T-cell (primary cell): ENCODE measurements around the gene POLD4. TPM values are rescaled to one million over a fixed set of nuclear protein-coding genes. Genes with fewer than 3 reads are reported as not detected.
A peak's percentile ranks its signal among the peaks of the same experiment; 100 is the strongest.
"Not testable (repeated sequence)": the region's sequence is repeated elsewhere in the genome, so short reads cannot be mapped to it uniquely, and the experiment has no call there.

Source experiments
- ATAC-seq, 4 experiments: fragments of 200-7000 bp in 3 of 4; fragments of 150-1000 bp in 1 of 4; cut with Tn5 transposase; replicated peaks in 1 of 4; 1 replicate in 3 of 4; 2 replicates in 1 of 4; pipeline ENCODE4 v1.10.0; 2021; ENCODE audit warnings: moderate library complexity in 3 of 4, mild to moderate bottlenecking in 2 of 4, moderate number of reproducible peaks in 1 of 4
- CTCF ChIA-PET, 2 donors: fragments of 300-600 bp; sonication (Branson Sonifier 250); formaldehyde crosslinking; loops; one replicate each; lab custom pipeline; 2022; ENCODE audit warnings: antibody characterized with exemption in 2 of 2; lab: Charles Lee
- POLR2A ChIA-PET, 2 donors: fragments of 300-600 bp; sonication (Branson Sonifier 250); formaldehyde crosslinking; loops; one replicate each; lab custom pipeline; 2022; ENCODE audit warnings: antibody characterized with exemption in 2 of 2; lab: Charles Lee
- DNase-seq, 35 experiments: peaks; one replicate each; pipeline versions ENCODE4 v3.0.0 to v3.0.0-alpha.2; 2013 to 2023
- H3K27ac ChIP-seq: one replicate; pipeline ENCODE4 v1.5.1; 2013; ENCODE audit warnings: low read length
- H3K27me3 ChIP-seq, 2 experiments: replicated peaks in 1 of 2; 1 replicate in 1 of 2; 2 replicates in 1 of 2; pipeline versions ENCODE4 v1.6.1 to v1.7.0; 2013; ENCODE audit warnings: low read length in 1 of 2, mixed read lengths in 1 of 2; ENCODE audit not compliant: control insufficient read depth in 2 of 2, insufficient read depth in 2 of 2; ENCODE audit errors: extremely low read depth in 1 of 2
- H3K36me3 ChIP-seq, 2 donors: 1 replicate in 1 of 2; 2 replicates in 1 of 2; pipeline versions ENCODE4 v1.6.1 to v1.7.0; 2013; ENCODE audit warnings: low read length in 1 of 2; ENCODE audit not compliant: control insufficient read depth in 2 of 2, insufficient read depth in 1 of 2; ENCODE audit errors: extremely low read depth in 1 of 2
- H3K4me1 ChIP-seq, 2 experiments: 1 replicate in 1 of 2; 2 replicates in 1 of 2; pipeline versions ENCODE4 v1.6.1 to v1.7.0; 2013; ENCODE audit warnings: low read length in 2 of 2, mixed read lengths in 1 of 2; ENCODE audit not compliant: insufficient read depth in 2 of 2, control insufficient read depth in 1 of 2; ENCODE audit errors: extremely low read depth in 1 of 2
- H3K4me3 ChIP-seq, 2 donors: 1 replicate in 1 of 2; 2 replicates in 1 of 2; pipeline versions ENCODE4 v1.5.1 to v1.7.0; 2013; ENCODE audit warnings: mild to moderate bottlenecking in 2 of 2, low read length in 1 of 2, moderate library complexity in 1 of 2; ENCODE audit not compliant: control insufficient read depth in 1 of 2; ENCODE audit errors: extremely low read depth in 1 of 2
- H3K9me3 ChIP-seq: 2 replicates; pipeline ENCODE4 v1.7.0; 2013
- H3K27ac Mint-ChIP-seq, 2 donors: one replicate each; pipeline ENCODE4 v1.8.0; 2020 to 2021; ENCODE audit warnings: mild to moderate bottlenecking in 2 of 2, mixed read lengths in 2 of 2
- H3K27me3 Mint-ChIP-seq, 2 donors: one replicate each; pipeline ENCODE4 v1.8.0; 2021 to 2022; ENCODE audit warnings: mixed read lengths in 2 of 2
- H3K36me3 Mint-ChIP-seq: one replicate; pipeline ENCODE4 v1.8.0; 2021; ENCODE audit warnings: mixed read lengths
- H3K4me1 Mint-ChIP-seq, 3 donors: one replicate each; pipeline ENCODE4 v1.8.0; 2020 to 2022; ENCODE audit warnings: mixed read lengths in 3 of 3, mild to moderate bottlenecking in 1 of 3
- H3K4me3 Mint-ChIP-seq, 3 donors: one replicate each; pipeline ENCODE4 v1.8.0; 2020 to 2022; ENCODE audit warnings: mild to moderate bottlenecking in 3 of 3, mixed read lengths in 3 of 3, moderate library complexity in 3 of 3
- H3K9me3 Mint-ChIP-seq, 3 donors: one replicate each; pipeline ENCODE4 v1.8.0; 2020 to 2022; ENCODE audit warnings: mixed read lengths in 3 of 3
- WGBS: methylation state at CpG from one replicate; pipeline ENCODE4 v1.1.5; 2013; ENCODE audit warnings: missing lambda C conversion rate; ENCODE audit not compliant: insufficient coverage; 5-methylcytosine and 5-hydroxymethylcytosine counted together
- total RNA-seq, 35 experiments: library from RNA in 6 of 35; stranded (reverse) in 6 of 35; fragments of 120-200 nt in 1 of 35; gene quantifications; one replicate each; pipeline versions ENCODE4 v1.2.1 to v1.2.4 and lab custom pipeline; 2013 to 2026

Gene POLD4
- total RNA-seq, 5 donors from 2014 or later (not counting 1 experiment from before 2014, with no cell fraction given) = 55.1 to 107 (median 98.0) TPM

- H3K27ac ChIP-seq = no peak overlapping the region
- no peaks in the 10 kb centered on the region for H3K36me3 ChIP-seq
- POLR2A ChIA-PET = interaction anchor here in 1 of 2 donors (0.5 kb wide), 1 partner anchor 854 kb away, joined by 6 read pairs; the partner anchor contains the start of gene PELI3
- no peaks in the 10 kb centered on the region for H3K9me3 Mint-ChIP-seq
- H3K27me3 ChIP-seq = no peaks in the 10 kb centered on the region
- ATAC-seq = no peak
- CTCF ChIA-PET = interaction anchor here in 1 of 2 donors (0.6 to 1.6 kb wide), 5 partner anchors 13 to 62 kb away, joined by 3 to 6 read pairs (median 4); no protein-coding TSS in a partner anchor
- no peak overlapping the region for H3K27ac Mint-ChIP-seq
- no peaks in the 10 kb centered on the region for H3K27me3 Mint-ChIP-seq
- peaks cover 5% of the 10 kb centered on the region for H3K36me3 Mint-ChIP-seq
- H3K4me3 Mint-ChIP-seq = no peak overlapping the region
- no peak for DNase-seq
- no peak overlapping the region for H3K4me3 ChIP-seq
- no peaks in the 10 kb centered on the region for H3K9me3 ChIP-seq
- 84% methylated on average over 3 of the region's 3 CpGs for WGBS
- H3K4me1 ChIP-seq = peaks cover 0 to 25% of the 10 kb centered on the region in 2 experiments
- H3K4me1 Mint-ChIP-seq = peaks cover 16 to 46% (median 22%) of the 10 kb centered on the region in 3 donors
These were observed 33.3 kb downstream of the POLD4 start for GRCh38 chr11:67320011-67320410.

GRCh38 chr11:67318876-67319275 is 34.5 kb downstream of the POLD4 start:
- peaks cover 21 to 46% (median 29%) of the 10 kb centered on the region in 3 donors for H3K4me1 Mint-ChIP-seq
- H3K27ac ChIP-seq, H3K27me3 ChIP-seq, ATAC-seq, H3K9me3 ChIP-seq, H3K27me3 Mint-ChIP-seq, H3K36me3 ChIP-seq, DNase-seq, H3K9me3 Mint-ChIP-seq, H3K36me3 Mint-ChIP-seq, H3K4me3 ChIP-seq: not testable (repeated sequence)
- peaks cover 0 to 33% of the 10 kb centered on the region in 2 experiments for H3K4me1 ChIP-seq
- peak overlapping the region; percentile 93 to 98 (median 94) for H3K4me3 Mint-ChIP-seq
- ChIA-PET POLR2A (interaction anchor here in 1 of 2 donors (0.5 kb wide), 1 partner anchor 156 kb away, joined by 8 read pairs; no protein-coding TSS in a partner anchor), CTCF (interaction anchor here in 1 of 2 donors (1.0 kb wide), 1 partner anchor 27 kb away, joined by 6 read pairs; no protein-coding TSS in a partner anchor)
- WGBS = 92% methylated on average over 8 of the region's 12 CpGs
- H3K27ac Mint-ChIP-seq = peak overlapping the region in 1 of 2 donors; percentile 39

GRCh38 chr11:67317888-67318555 is 35.3 kb downstream of the POLD4 start:
- ATAC-seq (peak; percentile 40 to 56 (median 54)), DNase-seq (peak in 11 of 35 experiments; percentile 7 to 43 (median 26))
- Mint-ChIP-seq H3K4me1 (peaks cover 28 to 53% (median 36%) of the 10 kb centered on the region in 3 donors), H3K27me3 (no peaks in the 10 kb centered on the region), H3K27ac (peak overlapping the region; percentile 95 to 98), H3K36me3 (peaks cover 5% of the 10 kb centered on the region), H3K4me3 (peak overlapping the region; percentile 93 to 98 (median 94)), H3K9me3 (no peaks in the 10 kb centered on the region)
- WGBS = 1% methylated on average over 50 of the region's 53 CpGs
- peaks cover 5 to 41% of the 10 kb centered on the region in 2 experiments for H3K4me1 ChIP-seq
- no peaks in the 10 kb centered on the region for H3K9me3 ChIP-seq
- CTCF ChIA-PET = interaction anchor here (0.5 to 2.1 kb wide), 9 partner anchors 29 to 132 kb away, joined by 3 to 20 read pairs (median 4); partner anchors contain the start of genes ANKRD13D (in 1 of the 2) and GRK2 (in 1 of the 2)
- no peaks in the 10 kb centered on the region for H3K36me3 ChIP-seq
- POLR2A ChIA-PET = interaction anchor here in 1 of 2 donors (1.0 to 1.3 kb wide), 2 partner anchors 47 to 78 kb away, joined by 3 to 4 read pairs; no protein-coding TSS in a partner anchor
- H3K27ac ChIP-seq = peak overlapping the region; percentile 67
- peak overlapping the region; percentile 68 to 93 for H3K4me3 ChIP-seq
- no peaks in the 10 kb centered on the region for H3K27me3 ChIP-seq

GRCh38 chr11:67317205-67317887 is 36.0 kb downstream of the POLD4 start:
- H3K27me3 Mint-ChIP-seq = no peaks in the 10 kb centered on the region
- H3K4me1 Mint-ChIP-seq = peaks cover 35 to 60% (median 43%) of the 10 kb centered on the region in 3 donors
- Histone ChIP-seq H3K4me3 (peak overlapping the region; percentile 68 to 93), H3K27me3 (no peaks in the 10 kb centered on the region), H3K9me3 (no peaks in the 10 kb centered on the region), H3K4me1 (peaks cover 11 to 48% of the 10 kb centered on the region in 2 experiments), H3K36me3 (no peaks in the 10 kb centered on the region), H3K27ac (peak overlapping the region; percentile 67)
- peak overlapping the region; percentile 93 to 98 (median 94) for H3K4me3 Mint-ChIP-seq
- POLR2A ChIA-PET = interaction anchor here in 1 of 2 donors (0.8 to 1.3 kb wide), 3 partner anchors 14 to 78 kb away, joined by 3 to 4 read pairs (median 3); partner anchors contain the start of gene SSH3
- peak overlapping the region; percentile 95 to 98 for H3K27ac Mint-ChIP-seq
- peaks cover 5% of the 10 kb centered on the region for H3K36me3 Mint-ChIP-seq
- ATAC-seq (peak; percentile 83 to 86 (median 84)), DNase-seq (peak; percentile 91 to 99 (median 97))
- under 1% methylated on average over 55 of the region's 55 CpGs for WGBS
- CTCF ChIA-PET = interaction anchor here (0.5 to 2.1 kb wide), 11 partner anchors 24 to 133 kb away, joined by 3 to 20 read pairs (median 4); partner anchors contain the start of genes ANKRD13D (in 1 of the 2) and GRK2 (in 1 of the 2)
- no peaks in the 10 kb centered on the region for H3K9me3 Mint-ChIP-seq

- peaks cover 40 to 63% (median 48%) of the 10 kb centered on the region in 3 donors for H3K4me1 Mint-ChIP-seq
These were observed 36.5 kb downstream of the POLD4 start for GRCh38 chr11:67316882-67317204.

More at GRCh38 chr11:67316882-67317204, 36.5 kb downstream of the POLD4 start:
- Histone ChIP-seq H3K27me3 (no peaks in the 10 kb centered on the region), H3K36me3 (no peaks in the 10 kb centered on the region), H3K9me3 (no peaks in the 10 kb centered on the region), H3K27ac (peak overlapping the region; percentile 67), H3K4me3 (peak overlapping the region; percentile 68 to 93), H3K4me1 (peaks cover 13 to 53% of the 10 kb centered on the region in 2 experiments)
- DNase-seq (peak in 1 of 35 experiments; percentile 16), ATAC-seq (no peak)
- H3K36me3 Mint-ChIP-seq = peaks cover 5% of the 10 kb centered on the region
- H3K27me3 Mint-ChIP-seq = no peaks in the 10 kb centered on the region
- H3K9me3 Mint-ChIP-seq = no peaks in the 10 kb centered on the region
- WGBS = 4% methylated on average over 5 of the region's 10 CpGs
- peak overlapping the region; percentile 93 to 98 (median 94) for H3K4me3 Mint-ChIP-seq
- ChIA-PET POLR2A (interaction anchor here in 1 of 2 donors (0.8 to 1.0 kb wide), 2 partner anchors 14 to 45 kb away, joined by 3 read pairs; partner anchors contain the start of gene SSH3), CTCF (interaction anchor here in 1 of 2 donors (0.7 to 2.1 kb wide), 7 partner anchors 24 to 53 kb away, joined by 3 to 20 read pairs (median 4); partner anchors contain the start of gene GRK2)
- H3K27ac Mint-ChIP-seq = peak overlapping the region; percentile 95 to 98
